Glutamatergic neuron (in vitro differentiated cells): Measurements from ENCODE around the gene NEK6. TPM values are rescaled to one million over a fixed set of nuclear protein-coding genes. Genes with fewer than 3 reads are reported as not detected.

ENCODE experiments used
- DNase-seq: peaks from one replicate; pipeline ENCODE4 v3.0.0; 2022
- H3K27ac Mint-ChIP-seq: one replicate; pipeline ENCODE4 v1.8.0; 2020; ENCODE audit warnings: mild to moderate bottlenecking, mixed read lengths, inconsistent platforms; ENCODE audit not compliant: unreplicated experiment
- H3K27me3 Mint-ChIP-seq: one replicate; pipeline ENCODE4 v1.8.0; 2020; ENCODE audit warnings: mild to moderate bottlenecking, moderate library complexity, mixed read lengths, inconsistent platforms; ENCODE audit not compliant: unreplicated experiment
- H3K36me3 Mint-ChIP-seq: one replicate; pipeline ENCODE4 v1.8.0; 2020; ENCODE audit warnings: mild to moderate bottlenecking, mixed read lengths, inconsistent platforms; ENCODE audit not compliant: unreplicated experiment
- H3K4me1 Mint-ChIP-seq: one replicate; pipeline ENCODE4 v1.8.0; 2020; ENCODE audit warnings: mild to moderate bottlenecking, low read depth, mixed read lengths, inconsistent platforms; ENCODE audit not compliant: unreplicated experiment
- H3K4me3 Mint-ChIP-seq: one replicate; pipeline ENCODE4 v1.8.0; 2020; ENCODE audit warnings: mild to moderate bottlenecking, mixed read lengths, inconsistent platforms; ENCODE audit not compliant: unreplicated experiment
- H3K9me3 Mint-ChIP-seq: one replicate; pipeline ENCODE4 v1.8.0; 2020; ENCODE audit warnings: mild to moderate bottlenecking, moderate library complexity, mixed read lengths, inconsistent platforms; ENCODE audit not compliant: unreplicated experiment
- CTCF ChIP-seq: fragments of 200-600 bp; sonication (generic); IDR thresholded peaks from one replicate; pipeline ENCODE4 v1.5.0; 2021; ENCODE audit not compliant: partially characterized antibody, unreplicated experiment
- total RNA-seq: library from RNA; stranded (reverse); fragmentation: NEBNext Ultra II Directional; extraction: Animal tissue kit (Norgen Biotek cat#: 25700); gene quantifications from one replicate; pipeline ENCODE4 v1.2.1, GENCODE V29; 2021; ENCODE audit not compliant: unreplicated experiment

Gene NEK6
- total RNA-seq, 1 donor from 2014 or later: 5.4 TPM

DNA sequence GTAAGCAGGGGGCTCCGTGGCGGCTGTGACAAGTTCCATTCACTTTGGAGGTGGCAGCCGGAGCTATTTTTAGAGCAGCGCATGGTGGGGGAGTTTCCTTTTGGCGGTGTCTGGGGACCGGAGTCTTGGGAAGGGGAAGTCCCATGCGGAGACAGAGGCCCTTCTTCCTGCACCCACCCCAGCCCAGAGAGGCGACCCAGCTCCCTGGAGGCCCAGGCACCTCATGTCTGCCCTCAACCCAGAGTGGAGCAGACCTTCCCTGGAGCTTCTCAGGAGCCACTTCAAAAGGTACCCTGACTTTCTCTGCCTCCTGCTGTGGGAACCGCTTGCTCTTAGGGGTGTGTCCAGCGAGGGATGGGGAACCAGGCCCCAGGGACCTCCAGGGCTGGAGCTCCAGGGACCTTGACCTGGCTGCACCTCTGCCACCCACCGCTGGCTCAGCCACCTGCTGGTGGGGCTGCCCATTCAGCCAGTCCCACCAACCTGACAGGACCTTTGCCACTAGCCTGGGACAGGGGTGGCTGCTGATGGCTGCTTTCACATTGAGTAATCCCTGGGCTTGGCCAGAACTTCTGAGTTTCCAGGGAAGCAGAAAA is 34.1 kb downstream of the NEK6 start:
- TF ChIP-seq CTCF: no peak
- H3K4me1 Mint-ChIP-seq: no peaks in the 10 kb centered on the region
- DNase-seq: no peak
- H3K36me3 Mint-ChIP-seq: no peaks in the 10 kb centered on the region
- H3K27ac Mint-ChIP-seq: no peak overlapping the region
- H3K27me3 Mint-ChIP-seq: peaks cover 2% of the 10 kb centered on the region
- H3K4me3 Mint-ChIP-seq: no peak overlapping the region
- H3K9me3 Mint-ChIP-seq: peaks cover 2% of the 10 kb centered on the region

GRCh38 chr9:124292696-124293593 is 35.2 kb downstream of the NEK6 start:
- no peaks in the 10 kb centered on the region for H3K36me3 Mint-ChIP-seq
- H3K4me3 Mint-ChIP-seq: no peak overlapping the region
- H3K9me3 Mint-ChIP-seq: peaks cover 2% of the 10 kb centered on the region
- no peaks in the 10 kb centered on the region for H3K4me1 Mint-ChIP-seq
- no peak for DNase-seq
- H3K27me3 Mint-ChIP-seq: peaks cover 2% of the 10 kb centered on the region
- no peak for TF ChIP-seq CTCF
- no peak overlapping the region for H3K27ac Mint-ChIP-seq

- Mint-ChIP-seq H3K27ac (no peak overlapping the region), H3K27me3 (peaks cover 2% of the 10 kb centered on the region), H3K36me3 (no peaks in the 10 kb centered on the region), H3K4me1 (no peaks in the 10 kb centered on the region), H3K4me3 (no peak overlapping the region), H3K9me3 (peaks cover 2% of the 10 kb centered on the region)
- no peak for TF ChIP-seq CTCF
- no peak for DNase-seq
Measured at GRCh38 chr9:124293718-124294506, 36.2 kb downstream of the NEK6 start.

DNA sequence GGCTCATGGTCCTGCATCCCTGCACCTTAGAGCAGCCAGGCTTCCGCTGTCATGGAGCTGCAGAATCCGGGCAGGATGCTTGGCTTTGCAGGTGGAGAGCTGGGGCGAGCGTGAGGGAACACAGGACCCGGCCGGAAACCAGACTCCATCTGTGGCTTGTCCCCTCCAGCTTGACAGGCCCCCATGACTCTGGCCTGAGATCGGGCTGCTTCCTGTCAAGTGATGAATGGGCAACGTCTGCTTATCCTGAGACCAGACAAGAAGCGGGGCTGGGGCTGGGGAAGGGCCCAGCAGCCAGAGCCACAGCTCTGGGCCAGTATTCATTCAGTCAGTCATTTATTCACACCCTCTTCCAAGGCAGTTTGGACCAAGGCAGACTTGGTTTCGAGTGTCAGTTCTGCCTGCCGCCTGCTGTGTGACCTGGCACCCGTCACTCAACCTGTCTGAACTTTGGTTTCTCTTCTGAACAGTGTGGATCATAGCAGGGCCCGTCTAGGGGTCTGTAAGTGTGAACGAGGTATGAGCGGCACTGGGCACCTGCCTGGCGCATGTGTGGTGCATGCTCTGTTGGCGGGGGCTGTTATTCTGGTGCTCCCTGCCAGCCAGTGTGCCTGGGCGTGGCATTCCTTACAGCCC is 37.5 kb downstream of the NEK6 start:
- Mint-ChIP-seq H3K4me1 (peaks cover 3% of the 10 kb centered on the region), H3K9me3 (peaks cover 2% of the 10 kb centered on the region), H3K27ac (no peak overlapping the region), H3K27me3 (peaks cover 2% of the 10 kb centered on the region), H3K4me3 (no peak overlapping the region), H3K36me3 (no peaks in the 10 kb centered on the region)
- no peak for DNase-seq
- TF ChIP-seq CTCF: no peak
